DND-41 (cell line): Measurements from ENCODE around the gene RASSF6.

Experiments
- ATAC-seq: fragments of 200-7000 bp; cut with Tn5 transposase; 3 replicates; pipeline ENCODE4 v1.9.1; 2021; ENCODE audit warnings: low read depth; ENCODE audit not compliant: insufficient read depth
- DNase-seq: peaks from one replicate; pipeline ENCODE4 v3.0.0-alpha.2; 2020
- H2AFZ ChIP-seq: 2 replicates; pipeline ENCODE4 v1.6.0; 2012; ENCODE audit warnings: low read depth, low read length
- H3K27ac ChIP-seq: 2 replicates; pipeline ENCODE4 v1.5.1; 2012; ENCODE audit warnings: low read length, inconsistent platforms
- H3K27me3 ChIP-seq: fragments of 200-600 bp; sonication (generic); 2 replicates; pipeline ENCODE4 v1.6.0; 2012; ENCODE audit warnings: low read length, mild to moderate bottlenecking, inconsistent platforms; ENCODE audit not compliant: insufficient read depth, poor library complexity
- H3K36me3 ChIP-seq: 2 replicates; pipeline ENCODE4 v1.5.1; 2012; ENCODE audit warnings: low read length, inconsistent platforms; ENCODE audit not compliant: insufficient read depth
- H3K4me1 ChIP-seq: 2 replicates; pipeline ENCODE4 v1.5.1; 2012; ENCODE audit warnings: mild to moderate bottlenecking, low read length; ENCODE audit not compliant: insufficient read depth
- H3K4me2 ChIP-seq: 2 replicates; pipeline ENCODE4 v1.6.0; 2012; ENCODE audit warnings: mild to moderate bottlenecking, moderate library complexity, low read length, inconsistent platforms; ENCODE audit not compliant: insufficient read depth
- H3K4me3 ChIP-seq, 2 experiments: fragments of 200-600 bp in 1 of 2; shearing (Covaris generic) in 1 of 2; 2 replicates each; pipeline ENCODE4 v1.5.1; 2012 to 2016; ENCODE audit warnings: inconsistent platforms in 2 of 2, low read length in 2 of 2, mild to moderate bottlenecking in 2 of 2, low read depth in 1 of 2, moderate library complexity in 1 of 2
- H3K79me2 ChIP-seq: 2 replicates; pipeline ENCODE4 v1.6.0; 2012; ENCODE audit warnings: low read length, inconsistent platforms; ENCODE audit not compliant: insufficient read depth
- H3K9ac ChIP-seq: 2 replicates; pipeline ENCODE4 v1.6.0; 2012; ENCODE audit warnings: low read depth, mild to moderate bottlenecking, inconsistent platforms, low read length, moderate library complexity
- H3K9me3 ChIP-seq: 2 replicates; pipeline ENCODE4 v1.5.1; 2012; ENCODE audit warnings: low read length, moderate library complexity, mild to moderate bottlenecking, inconsistent platforms; ENCODE audit not compliant: insufficient read depth, severe bottlenecking
- H4K20me1 ChIP-seq: 2 replicates; pipeline ENCODE4 v1.6.0; 2012; ENCODE audit warnings: low read length; ENCODE audit not compliant: insufficient read depth
- CTCF ChIP-seq: IDR thresholded peaks from 2 replicates; pipeline ENCODE4 v1.5.1; 2012; ENCODE audit warnings: borderline replicate concordance, low read length, moderate library complexity, mild to moderate bottlenecking; ENCODE audit not compliant: poor library complexity, severe bottlenecking; ENCODE audit errors: extremely low read depth
- EZH2 ChIP-seq: IDR thresholded peaks from 3 replicates; pipeline ENCODE4 v1.6.1; 2012; ENCODE audit warnings: borderline replicate concordance, low read depth, mild to moderate bottlenecking, moderate library complexity, low read length, inconsistent platforms; ENCODE audit not compliant: severe bottlenecking

Gene RASSF6

GRCh38 chr4:73589261-73589847, 30.9 kb downstream of the RASSF6 start:
- Histone ChIP-seq H4K20me1 (no peaks in the 10 kb centered on the region), H3K27me3 (no peaks in the 10 kb centered on the region), H3K4me1 (peaks cover 33% of the 10 kb centered on the region), H3K36me3 (no peaks in the 10 kb centered on the region), H3K4me3 (no peak overlapping the region), H2AFZ (no peak overlapping the region), H3K27ac (no peak overlapping the region), H3K79me2 (no peaks in the 10 kb centered on the region), H3K9me3 (no peaks in the 10 kb centered on the region), H3K9ac (no peak overlapping the region), H3K4me2 (no peak overlapping the region)
- TF ChIP-seq EZH2 (no peak), CTCF (no peak)
- DNase-seq (no peak), ATAC-seq (no peak)

GRCh38 chr4:73588613-73589012, 31.6 kb downstream of the RASSF6 start:
- no peak for TF ChIP-seq CTCF
- TF ChIP-seq EZH2, result no peak
- H3K9ac ChIP-seq, result no peak overlapping the region
- no peaks in the 10 kb centered on the region for H3K9me3 ChIP-seq
- H2AFZ ChIP-seq, result no peak overlapping the region
- peaks cover 27% of the 10 kb centered on the region for H3K4me1 ChIP-seq
- no peaks in the 10 kb centered on the region for H3K27me3 ChIP-seq
- H3K27ac ChIP-seq, result no peak overlapping the region
- DNase-seq (no peak), ATAC-seq (no peak)
- H3K36me3 ChIP-seq, result no peaks in the 10 kb centered on the region
- H3K4me3 ChIP-seq, result no peak overlapping the region
- no peaks in the 10 kb centered on the region for H4K20me1 ChIP-seq
- H3K79me2 ChIP-seq, result no peaks in the 10 kb centered on the region
- no peak overlapping the region for H3K4me2 ChIP-seq

GRCh38 chr4:73586666-73587065, 33.6 kb downstream of the RASSF6 start:
- no peak for TF ChIP-seq EZH2
- TF ChIP-seq CTCF, result no peak

More at GRCh38 chr4:73586666-73587065, 33.6 kb downstream of the RASSF6 start:
- Histone ChIP-seq H3K9me3 (no peaks in the 10 kb centered on the region), H3K4me3 (no peak overlapping the region), H3K79me2 (no peaks in the 10 kb centered on the region), H3K9ac (no peak overlapping the region), H3K36me3 (no peaks in the 10 kb centered on the region), H3K27me3 (no peaks in the 10 kb centered on the region), H3K4me2 (no peak overlapping the region), H3K27ac (no peak overlapping the region), H4K20me1 (no peaks in the 10 kb centered on the region), H2AFZ (no peak overlapping the region), H3K4me1 (peaks cover 19% of the 10 kb centered on the region)
- DNase-seq (no peak), ATAC-seq (no peak)
